Measurements from ENCODE around the gene RFWD3.

- TF ChIP-seq ELF1 (CRISPR knock-in tag; IDR thresholded peaks at IDR 0.05): peak; percentile 36; the same call in 1 of the 2 replicates
- TF ChIP-seq CTCF (CRISPR knock-in tag; IDR thresholded peaks at IDR 0.05): no peak
- 0 out of 2 replicates have a peak, but pooled peaks have one; percentile 14 for TF ChIP-seq FOXO1 (CRISPR knock-in tag; IDR thresholded peaks at IDR 0.05)
- TF ChIP-seq TCF7 (IDR thresholded peaks at IDR 0.05; ENCODE audit: low read depth): no peak
- no peak for TF ChIP-seq PRPF4 (IDR thresholded peaks at IDR 0.05; ENCODE audit: low read depth, low read length, poor library complexity, severe bottlenecking)
Measured at GRCh38 chr16:74667255-74667700, 601 bp upstream of the RFWD3 start.

All from HepG2 (cell line).